ENCODE measurements around the gene PTPRN2.
"Not testable (repeated sequence)": the region's sequence is repeated elsewhere in the genome, so short reads cannot be mapped to it uniquely, and the experiment has no call there.

Gene PTPRN2

DNA sequence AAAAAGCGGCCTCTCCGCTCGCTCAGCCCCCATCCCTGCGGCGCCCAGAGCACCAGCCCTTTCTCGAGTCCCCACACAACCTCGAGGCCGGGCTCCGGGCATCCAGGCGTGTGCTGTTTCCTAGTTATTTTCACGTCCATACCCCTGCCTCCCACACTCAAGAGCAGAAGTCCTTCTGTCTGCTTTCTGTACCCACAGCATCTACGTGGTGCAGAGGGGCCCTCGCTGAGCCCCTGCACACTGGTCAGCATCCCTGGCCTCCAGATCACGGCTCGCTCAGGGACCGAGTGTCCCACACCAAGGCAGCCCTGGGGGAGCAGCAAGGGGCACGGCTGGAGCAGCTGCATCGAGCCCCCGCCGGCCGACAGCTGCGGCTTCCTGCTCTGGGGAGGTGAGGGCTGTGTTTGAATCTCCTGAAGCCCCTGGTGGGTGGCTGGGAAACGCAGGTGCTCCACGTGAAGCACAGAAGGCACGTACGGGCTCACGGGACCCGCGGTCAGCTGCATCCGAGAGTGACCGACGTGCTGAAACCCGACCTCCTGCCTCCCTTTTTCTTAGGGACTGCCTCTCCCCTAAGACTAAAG lies 917.8 kb downstream of the PTPRN2 start:
- H3K4me3 ChIP-seq (ENCODE audit: low read depth in 1 of 2, low read length in 2 of 2), result no peak overlapping the region

DNA sequence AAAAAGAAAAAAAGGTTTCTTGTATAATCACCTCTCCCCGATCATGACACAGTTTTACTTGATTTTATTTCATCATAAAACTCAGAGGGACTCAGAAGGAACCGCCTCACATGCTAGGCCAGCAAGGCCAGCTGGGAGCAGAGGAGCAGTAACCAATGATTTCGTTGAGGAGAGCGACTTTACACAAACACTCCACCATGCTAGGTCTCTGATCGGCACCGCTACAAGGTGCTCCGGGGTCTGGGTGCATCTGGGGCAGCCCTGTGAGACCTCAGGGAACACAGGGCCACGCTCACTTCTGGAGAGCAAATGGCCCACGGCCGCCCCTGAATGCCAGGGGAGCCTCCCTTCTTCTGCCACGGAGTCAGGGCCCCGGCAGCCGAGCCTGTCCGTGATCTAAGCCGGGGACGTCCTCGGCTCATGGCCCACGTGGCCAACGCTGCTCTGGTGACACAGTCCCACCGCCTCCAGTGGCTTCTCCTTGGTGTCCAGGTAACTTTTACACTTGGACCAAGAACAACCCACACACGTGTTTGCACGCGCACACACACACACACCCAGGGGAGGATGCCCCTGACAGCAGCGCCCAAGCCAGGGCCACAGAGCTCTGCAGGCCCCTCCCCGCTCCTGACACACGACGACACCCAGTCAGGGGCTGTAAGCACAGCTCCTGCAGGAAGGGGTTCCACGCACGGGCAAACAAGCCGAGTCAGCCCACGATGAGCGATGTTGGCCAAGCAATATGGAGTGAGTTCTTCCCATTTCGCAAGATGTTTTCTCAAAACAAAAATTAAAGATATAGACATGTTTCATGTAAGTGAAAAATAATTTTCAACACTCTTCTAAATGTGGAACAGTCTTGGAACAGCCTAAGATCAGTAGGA lies 918.5 kb downstream of the PTPRN2 start:
- Histone ChIP-seq H3K9ac (ENCODE audit: low read length) (no peak overlapping the region), H3K27me3 (ENCODE audit: control insufficient read depth in 1 of 2, insufficient read depth in 2 of 2, low read length in 2 of 2) (no peaks in the 10 kb centered on the region), H3K27ac (ENCODE audit: low read depth, low read length) (no peak overlapping the region)

More for the DNA sequence above, 917.8 kb downstream of the PTPRN2 start:
- Histone ChIP-seq H3K27ac (ENCODE audit: low read depth, low read length) (no peak overlapping the region), H3K27me3 (ENCODE audit: control insufficient read depth in 1 of 2, insufficient read depth in 2 of 2, low read length in 2 of 2) (no peaks in the 10 kb centered on the region), H3K36me3 (ENCODE audit: insufficient read depth, low read length) (no peaks in the 10 kb centered on the region), H3K9ac (ENCODE audit: low read length) (no peak overlapping the region), H3K9me3 (ENCODE audit: low read length) (no peaks in the 10 kb centered on the region), H3K4me1 (ENCODE audit: insufficient read depth, low read length) (no peaks in the 10 kb centered on the region)

GRCh38 chr7:157668221-157668883 lies 919.3 kb downstream of the PTPRN2 start:
- Histone ChIP-seq H3K9me3 (ENCODE audit: low read length) (no peaks in the 10 kb centered on the region), H3K4me1 (ENCODE audit: insufficient read depth, low read length) (no peaks in the 10 kb centered on the region), H3K36me3 (ENCODE audit: insufficient read depth, low read length) (no peaks in the 10 kb centered on the region), H3K4me3 (ENCODE audit: low read depth in 1 of 2, low read length in 2 of 2) (no peak overlapping the region), H3K27me3 (ENCODE audit: control insufficient read depth in 1 of 2, insufficient read depth in 2 of 2, low read length in 2 of 2) (no peaks in the 10 kb centered on the region), H3K9ac (ENCODE audit: low read length) (no peak overlapping the region), H3K27ac (ENCODE audit: low read depth, low read length) (no peak overlapping the region)

More for the DNA sequence above, 918.5 kb downstream of the PTPRN2 start:
- Histone ChIP-seq H3K36me3 (ENCODE audit: insufficient read depth, low read length) (no peaks in the 10 kb centered on the region), H3K9me3 (ENCODE audit: low read length) (no peaks in the 10 kb centered on the region), H3K4me3 (ENCODE audit: low read depth in 1 of 2, low read length in 2 of 2) (no peak overlapping the region), H3K4me1 (ENCODE audit: insufficient read depth, low read length) (no peaks in the 10 kb centered on the region)

GRCh38 chr7:157667731-157668130 lies 919.9 kb downstream of the PTPRN2 start:
- H3K4me1 ChIP-seq (ENCODE audit: insufficient read depth, low read length), result no peaks in the 10 kb centered on the region
- H3K36me3 ChIP-seq (ENCODE audit: insufficient read depth, low read length), result no peaks in the 10 kb centered on the region
- no peak overlapping the region for H3K27ac ChIP-seq (ENCODE audit: low read depth, low read length)
- H3K9ac ChIP-seq (ENCODE audit: low read length), result no peak overlapping the region
- no peak overlapping the region for H3K4me3 ChIP-seq (ENCODE audit: low read depth in 1 of 2, low read length in 2 of 2)
- no peaks in the 10 kb centered on the region for H3K27me3 ChIP-seq (ENCODE audit: control insufficient read depth in 1 of 2, insufficient read depth in 2 of 2, low read length in 2 of 2)
- no peaks in the 10 kb centered on the region for H3K9me3 ChIP-seq (ENCODE audit: low read length)

DNA sequence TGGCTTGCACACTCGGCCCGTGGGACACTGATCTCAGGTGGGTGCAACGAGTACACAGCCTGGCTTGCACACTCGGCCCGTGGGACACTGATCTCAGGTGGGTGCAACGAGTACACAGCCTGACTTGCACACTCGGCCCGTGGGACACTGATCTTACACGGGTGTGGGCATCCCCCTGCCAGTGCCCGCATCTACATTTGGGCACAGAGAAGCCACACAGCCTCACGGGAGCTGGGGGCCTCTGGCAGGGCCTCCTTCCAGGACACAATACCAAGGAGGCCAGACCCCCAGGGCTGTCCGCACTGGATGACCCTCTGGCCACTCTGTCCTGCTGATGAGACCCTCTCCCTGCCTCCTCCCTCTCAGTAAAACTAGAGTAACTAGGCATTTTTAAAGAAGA lies 920.4 kb downstream of the PTPRN2 start:
- Histone ChIP-seq H3K27ac (ENCODE audit: low read depth, low read length) (no peak overlapping the region), H3K27me3 (ENCODE audit: control insufficient read depth in 1 of 2, insufficient read depth in 2 of 2, low read length in 2 of 2) (no peaks in the 10 kb centered on the region), H3K4me3 (ENCODE audit: low read depth in 1 of 2, low read length in 2 of 2) (no peak overlapping the region), H3K9me3 (ENCODE audit: low read length) (no peaks in the 10 kb centered on the region), H3K36me3 (ENCODE audit: insufficient read depth, low read length) (no peaks in the 10 kb centered on the region), H3K9ac (ENCODE audit: low read length) (no peak overlapping the region), H3K4me1 (ENCODE audit: insufficient read depth, low read length) (no peaks in the 10 kb centered on the region)

DNA sequence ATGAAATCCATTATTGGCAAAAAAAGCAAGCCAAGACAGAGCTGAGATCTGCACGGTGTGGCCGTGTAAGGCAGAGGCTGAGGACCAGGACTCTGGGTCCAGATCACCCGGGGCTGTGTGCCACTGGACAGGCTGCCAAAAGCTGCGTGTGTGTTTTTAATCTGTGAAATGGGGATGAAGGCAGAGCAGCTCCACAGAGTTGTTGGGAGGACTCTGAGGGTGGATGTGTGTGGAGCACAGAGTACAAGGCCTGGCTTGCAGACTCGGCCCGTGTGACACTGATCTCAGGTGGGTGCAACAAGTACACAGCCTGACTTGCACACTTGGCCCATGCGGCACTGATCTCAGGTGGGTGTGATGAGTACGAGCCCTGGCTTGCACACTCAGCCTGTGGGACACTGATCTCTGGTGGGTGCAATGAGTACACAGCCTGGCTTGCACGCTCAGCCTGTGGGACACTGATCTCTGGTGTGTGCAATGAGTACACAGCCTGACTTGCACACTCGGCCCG lies 921.0 kb downstream of the PTPRN2 start:
- Histone ChIP-seq H3K4me3 (ENCODE audit: low read depth in 1 of 2, low read length in 2 of 2) (no peak overlapping the region), H3K9ac (ENCODE audit: low read length) (no peak overlapping the region), H3K4me1 (ENCODE audit: insufficient read depth, low read length) (no peaks in the 10 kb centered on the region), H3K36me3 (ENCODE audit: insufficient read depth, low read length) (no peaks in the 10 kb centered on the region), H3K27me3 (ENCODE audit: control insufficient read depth in 1 of 2, insufficient read depth in 2 of 2, low read length in 2 of 2) (no peaks in the 10 kb centered on the region), H3K9me3 (ENCODE audit: low read length) (no peaks in the 10 kb centered on the region), H3K27ac (ENCODE audit: low read depth, low read length) (no peak overlapping the region)

GRCh38 chr7:157665634-157665988 lies 922.0 kb downstream of the PTPRN2 start:
- H3K27me3 ChIP-seq (ENCODE audit: control insufficient read depth in 1 of 2, insufficient read depth in 2 of 2, low read length in 2 of 2); H3K4me3 ChIP-seq (ENCODE audit: low read depth in 1 of 2, low read length in 2 of 2); H3K4me1 ChIP-seq (ENCODE audit: insufficient read depth, low read length); H3K9ac ChIP-seq (ENCODE audit: low read length); H3K9me3 ChIP-seq (ENCODE audit: low read length); H3K36me3 ChIP-seq (ENCODE audit: insufficient read depth, low read length); H3K27ac ChIP-seq (ENCODE audit: low read depth, low read length): not testable (repeated sequence)

GRCh38 chr7:157664871-157665633 lies 922.6 kb downstream of the PTPRN2 start:
- no peak overlapping the region for H3K4me3 ChIP-seq (ENCODE audit: low read depth in 1 of 2, low read length in 2 of 2)
- H3K9ac ChIP-seq (ENCODE audit: low read length), result no peak overlapping the region
- H3K36me3 ChIP-seq (ENCODE audit: insufficient read depth, low read length), result no peaks in the 10 kb centered on the region
- H3K27me3 ChIP-seq (ENCODE audit: control insufficient read depth in 1 of 2, insufficient read depth in 2 of 2, low read length in 2 of 2), result no peaks in the 10 kb centered on the region
- no peak overlapping the region for H3K27ac ChIP-seq (ENCODE audit: low read depth, low read length)
- H3K9me3 ChIP-seq (ENCODE audit: low read length), result no peaks in the 10 kb centered on the region
- H3K4me1 ChIP-seq (ENCODE audit: insufficient read depth, low read length), result no peaks in the 10 kb centered on the region

GRCh38 chr7:157664034-157664433 lies 923.6 kb downstream of the PTPRN2 start:
- no peaks in the 10 kb centered on the region for H3K36me3 ChIP-seq (ENCODE audit: insufficient read depth, low read length)
- H3K27ac ChIP-seq (ENCODE audit: low read depth, low read length), result no peak overlapping the region
- H3K27me3 ChIP-seq (ENCODE audit: control insufficient read depth in 1 of 2, insufficient read depth in 2 of 2, low read length in 2 of 2), result no peaks in the 10 kb centered on the region
- no peak overlapping the region for H3K9ac ChIP-seq (ENCODE audit: low read length)
- H3K4me1 ChIP-seq (ENCODE audit: insufficient read depth, low read length), result no peaks in the 10 kb centered on the region
- no peaks in the 10 kb centered on the region for H3K9me3 ChIP-seq (ENCODE audit: low read length)
- no peak overlapping the region for H3K4me3 ChIP-seq (ENCODE audit: low read depth in 1 of 2, low read length in 2 of 2)

DNA sequence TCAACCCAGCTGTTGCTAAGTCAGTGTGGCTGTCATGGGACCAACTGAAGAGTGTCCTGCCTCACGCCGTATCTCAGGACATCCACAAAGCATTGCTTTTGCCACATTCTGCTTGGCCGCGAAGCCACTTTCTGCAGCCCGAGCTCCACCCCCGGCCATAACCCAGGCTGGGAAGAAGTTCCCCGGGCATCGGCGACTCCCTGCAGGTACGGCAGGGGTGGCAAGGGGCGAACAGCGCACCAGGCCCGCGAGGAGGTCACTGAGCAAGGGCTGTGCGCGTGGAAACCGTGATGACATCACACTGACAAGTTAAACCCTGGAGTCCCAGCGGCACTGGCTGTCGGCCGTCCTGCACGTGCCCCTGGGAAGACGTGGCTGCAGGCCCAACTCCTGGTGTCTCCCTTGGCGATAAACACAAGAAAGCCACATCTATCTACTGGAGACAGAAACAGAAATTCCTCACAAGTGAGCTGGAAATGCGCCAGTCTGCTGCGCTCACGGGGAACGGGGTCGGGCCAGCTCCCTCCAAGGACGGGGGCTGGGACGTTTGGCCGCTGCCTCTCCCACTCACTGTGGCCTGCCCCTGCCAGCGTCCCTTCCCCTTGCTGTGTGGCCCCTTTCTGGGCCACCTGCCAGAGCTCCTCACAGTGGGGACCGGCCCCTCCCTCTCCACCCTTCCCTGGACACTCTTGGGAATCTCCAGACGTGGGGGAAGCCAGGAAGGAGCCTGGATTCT lies 924.5 kb downstream of the PTPRN2 start:
- Histone ChIP-seq H3K9me3 (ENCODE audit: low read length) (no peaks in the 10 kb centered on the region), H3K36me3 (ENCODE audit: insufficient read depth, low read length) (no peaks in the 10 kb centered on the region), H3K27me3 (ENCODE audit: control insufficient read depth in 1 of 2, insufficient read depth in 2 of 2, low read length in 2 of 2) (no peaks in the 10 kb centered on the region), H3K4me1 (ENCODE audit: insufficient read depth, low read length) (no peaks in the 10 kb centered on the region), H3K27ac (ENCODE audit: low read depth, low read length) (no peak overlapping the region), H3K9ac (ENCODE audit: low read length) (no peak overlapping the region), H3K4me3 (ENCODE audit: low read depth in 1 of 2, low read length in 2 of 2) (no peak overlapping the region)

All from muscle layer of colon (tissue), 2 donors.